NCI-H2081 treated with DMSO at 0.1 percent for 48 hours (cell line): ENCODE results near the gene HOXC6.

ENCODE experiments used
- DNase-seq: peaks from one replicate; lab custom pipeline; 2025; lab: John Stamatoyannopoulos, UW

HOXC6 gene

GRCh38 chr12:54028314-54029201 lies at the start of gene HOXC6:
Gene HOXC6 (plus strand): TSS chr12:54028440. CDS start chr12:54028522, 82 bp downstream.
- no peak for DNase-seq

DNA sequence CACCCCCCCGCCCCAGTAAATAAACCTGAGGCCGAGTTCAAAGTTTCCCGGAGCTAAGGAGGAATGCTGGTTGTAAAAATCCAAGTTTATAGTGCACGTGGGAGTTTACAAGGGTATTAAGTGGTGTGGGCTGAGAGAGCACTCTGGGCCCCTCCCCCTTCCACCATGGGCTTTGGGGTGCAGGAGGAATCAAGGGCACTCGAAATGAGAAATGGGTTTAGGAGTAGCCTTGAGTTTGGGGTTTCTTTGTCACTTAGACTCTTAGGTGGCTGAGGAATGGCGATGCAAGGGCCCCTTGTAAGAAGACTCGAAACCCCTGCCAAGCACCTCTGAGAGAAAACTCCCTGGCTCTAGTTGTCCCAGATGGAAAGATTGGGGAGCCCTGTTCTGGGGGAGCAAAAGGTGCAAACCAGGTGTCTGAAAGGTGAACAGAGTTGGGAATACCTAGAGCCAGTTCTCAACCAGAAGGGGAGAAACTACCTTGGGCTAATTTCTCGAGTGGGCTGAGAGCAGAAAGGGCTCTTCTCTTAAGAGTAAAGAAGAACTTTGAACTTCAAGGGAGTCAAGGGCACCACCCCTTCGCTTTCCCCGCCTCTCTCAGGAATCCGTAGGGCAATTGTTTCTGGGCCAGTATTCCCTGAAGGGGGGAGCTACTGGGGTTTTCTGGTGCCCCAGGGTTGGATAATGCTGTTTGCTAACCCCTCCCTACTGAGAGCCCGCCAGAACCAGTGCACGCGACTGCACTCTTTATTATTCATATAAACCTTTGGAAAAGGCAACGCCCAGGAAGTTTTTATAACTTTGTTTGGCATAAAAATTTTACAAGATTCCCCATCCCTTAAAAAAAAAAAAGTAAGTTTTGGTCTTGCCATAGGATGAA lies 49.5 kb upstream of the HOXC6 start:
- DNase-seq: no peak

GRCh38 chr12:53980104-53980801 lies 48.0 kb upstream of the HOXC6 start:
- no peak for DNase-seq

- DNase-seq: no peak
These were observed 47.3 kb upstream of the HOXC6 start for GRCh38 chr12:53980802-53981496.

DNA sequence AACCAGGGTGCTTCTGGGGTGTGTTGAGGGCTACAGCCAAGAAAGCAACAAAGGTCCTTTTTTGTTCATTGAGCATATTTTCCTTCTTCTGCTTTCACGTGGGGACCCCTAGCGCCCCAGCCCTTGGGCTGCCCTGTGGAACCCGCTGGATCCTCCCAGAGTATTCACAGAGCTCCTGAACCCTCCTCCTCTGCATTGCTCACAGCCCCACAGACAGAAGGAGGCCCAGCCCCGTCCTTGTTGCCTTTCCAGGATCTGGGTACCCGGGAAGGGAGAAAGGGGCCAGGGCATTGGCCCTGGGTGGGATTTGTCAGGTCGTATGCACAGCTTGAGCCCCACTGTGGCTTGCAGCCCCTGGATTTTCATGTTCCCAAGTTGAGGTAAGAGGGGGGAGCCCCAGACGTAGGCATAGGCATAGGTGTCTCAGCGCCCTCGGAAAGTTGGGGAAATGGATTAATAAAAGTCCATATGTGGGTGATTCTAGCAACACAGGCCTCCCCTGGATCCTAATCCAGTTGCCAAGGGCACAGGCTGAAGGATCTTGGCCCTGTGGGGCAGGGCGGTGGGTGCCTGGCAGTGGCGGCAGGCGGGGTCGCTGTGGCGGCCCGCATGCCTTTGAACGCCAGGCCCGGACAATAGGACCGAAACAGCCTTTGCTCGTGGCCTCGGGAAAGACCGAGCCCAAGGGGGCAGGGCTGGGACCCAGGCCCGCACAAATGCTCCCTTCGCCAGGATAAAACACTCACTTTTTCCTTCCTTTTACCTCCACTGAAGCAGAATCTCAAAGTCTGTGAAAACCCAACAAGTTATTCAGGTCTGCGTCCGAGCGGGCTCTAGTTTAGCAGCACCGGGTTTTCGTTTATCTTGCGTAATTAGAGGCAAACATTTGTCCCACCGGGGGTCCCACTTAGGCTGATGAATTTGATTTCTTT lies 46.3 kb upstream of the HOXC6 start:
- no peak for DNase-seq

- DNase-seq: no peak
These were observed 45.3 kb upstream of the HOXC6 start for GRCh38 chr12:53982648-53983567.

- DNase-seq: no peak
These were observed 44.7 kb upstream of the HOXC6 start for GRCh38 chr12:53983568-53983949.

DNA sequence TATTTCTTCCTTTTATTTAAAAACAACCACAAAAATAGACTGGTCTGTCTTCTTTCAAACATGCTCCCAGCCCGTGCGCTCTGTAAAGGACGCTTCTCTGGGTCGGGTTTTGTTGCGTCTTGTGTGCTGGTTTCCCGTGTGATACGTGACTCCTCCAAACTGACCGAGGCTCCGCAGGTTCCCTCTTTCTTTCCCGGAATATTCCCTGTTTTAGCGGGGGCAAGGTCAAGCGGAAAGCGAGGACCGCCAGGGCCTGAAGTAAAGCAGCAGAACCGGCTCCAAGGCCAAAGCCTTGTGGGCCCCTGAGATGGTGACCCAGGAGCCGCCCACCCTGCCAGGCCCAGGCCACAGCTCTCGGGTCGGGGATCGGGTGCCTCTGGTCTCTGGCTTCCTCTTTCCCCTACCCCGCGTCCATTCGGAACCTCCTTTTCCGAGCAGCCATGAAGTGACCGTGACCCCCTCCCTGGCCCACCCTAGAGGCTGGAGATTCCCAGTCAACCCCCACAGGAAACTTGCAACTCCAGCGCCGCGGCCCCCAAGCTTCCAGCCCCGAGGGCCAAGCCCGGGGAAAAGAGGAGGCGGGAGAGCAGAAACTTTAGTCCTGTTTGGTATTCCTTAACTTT lies 44.2 kb upstream of the HOXC6 start:
- no peak for DNase-seq

GRCh38 chr12:53984901-53985691 lies 43.1 kb upstream of the HOXC6 start, which contains the start of gene HOXC10:
Gene HOXC10 (plus strand): TSS chr12:53985146. CDS start chr12:53985260, 114 bp downstream.
- peak; percentile 54 for DNase-seq

- no peak for DNase-seq
These were observed 42.6 kb upstream of the HOXC6 start for GRCh38 chr12:53985692-53985993.

DNA sequence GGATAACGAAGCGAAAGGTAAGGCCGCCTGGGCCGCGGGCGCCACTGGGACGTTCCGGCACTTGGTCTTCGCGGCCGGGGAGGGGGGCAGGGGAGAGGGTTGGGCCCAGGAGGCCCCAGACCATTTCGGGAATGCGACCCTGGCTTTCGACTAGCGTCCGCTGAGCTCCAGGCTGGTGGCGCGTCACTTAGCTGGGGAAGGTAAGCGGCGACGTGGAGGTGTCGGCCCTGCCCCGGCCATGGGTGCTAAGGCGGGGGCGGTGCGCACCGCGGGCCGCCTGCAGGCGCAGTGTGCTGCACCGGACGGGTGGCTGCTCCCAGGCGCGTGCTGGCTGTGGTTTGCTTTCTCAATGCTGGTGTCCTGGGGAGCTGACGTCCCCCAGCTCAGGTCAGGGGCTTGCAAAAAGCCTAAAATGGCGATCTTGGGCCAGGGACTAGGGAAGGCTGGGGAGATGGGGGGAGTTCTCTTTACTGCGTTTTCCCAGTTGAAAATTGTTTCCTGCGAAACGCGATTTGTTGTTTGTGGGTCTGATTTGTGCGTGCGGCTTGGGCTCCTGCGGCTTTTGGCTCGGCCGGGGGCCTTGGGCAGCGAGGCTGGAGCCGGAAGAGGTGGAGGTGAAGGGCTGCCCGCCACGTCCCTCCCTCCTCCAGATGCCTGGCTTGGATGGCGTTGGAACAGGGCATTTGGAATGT lies 42.1 kb upstream of the HOXC6 start:
- DNase-seq: no peak

DNA sequence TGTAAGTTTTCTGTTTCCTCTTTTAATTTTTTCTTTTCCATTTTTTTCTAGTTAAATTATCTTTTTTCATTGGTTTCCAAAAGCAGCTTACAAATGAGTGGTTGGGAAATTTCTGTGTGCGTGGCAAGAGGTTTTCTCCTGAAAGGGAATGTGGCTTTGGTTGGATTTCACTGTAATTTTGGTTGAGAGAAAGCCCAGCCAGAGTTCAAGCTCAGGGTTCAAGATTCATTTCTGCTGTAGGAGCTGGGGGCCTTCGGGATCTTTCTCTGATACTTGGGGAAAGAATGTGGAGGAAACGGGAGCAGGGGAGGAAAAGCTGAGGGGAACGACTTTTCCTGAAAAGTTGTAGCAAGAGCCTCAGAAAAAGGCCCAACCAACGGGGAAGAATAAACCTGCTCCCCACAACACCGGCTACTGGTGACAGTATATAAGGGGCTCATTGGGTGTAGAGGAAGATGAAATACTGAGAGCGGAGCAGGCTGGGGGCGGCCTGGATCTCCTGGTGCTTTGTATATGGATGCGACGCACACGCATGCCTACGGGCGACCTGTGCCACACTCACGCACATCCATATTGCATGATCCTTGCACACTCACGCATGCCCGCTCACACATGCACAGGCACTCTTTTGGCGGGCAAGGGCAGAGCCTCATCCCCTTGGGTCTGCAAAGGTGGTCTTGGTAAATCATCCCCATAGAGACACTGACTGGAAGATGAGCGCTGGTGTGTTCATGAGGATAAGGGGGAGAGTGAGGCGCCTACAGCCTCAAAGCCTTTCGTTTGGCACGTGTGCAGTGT lies 41.4 kb upstream of the HOXC6 start:
- no peak for DNase-seq

DNA sequence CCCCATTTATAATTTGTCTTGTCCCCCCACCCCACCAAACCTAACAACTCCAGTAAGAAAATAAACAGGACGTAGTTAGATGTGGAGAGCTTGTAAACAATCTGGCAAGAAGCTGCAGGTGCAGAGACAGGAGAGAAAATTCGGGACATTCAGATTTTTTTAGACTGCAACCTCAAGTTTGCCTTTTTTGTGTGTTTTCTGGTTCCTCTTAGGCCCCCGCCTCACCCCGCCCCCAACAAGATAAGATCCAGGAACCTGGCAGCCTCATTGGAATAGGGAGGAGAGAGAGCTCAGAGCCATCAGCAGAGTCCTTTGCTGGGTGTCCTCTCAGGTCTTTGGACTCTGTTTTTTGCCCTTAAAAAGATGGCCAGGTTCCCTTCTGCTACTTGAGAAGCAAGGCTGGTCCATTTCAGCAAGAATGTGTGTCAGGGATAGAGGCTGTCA lies 40.4 kb upstream of the HOXC6 start:
- no peak for DNase-seq

DNA sequence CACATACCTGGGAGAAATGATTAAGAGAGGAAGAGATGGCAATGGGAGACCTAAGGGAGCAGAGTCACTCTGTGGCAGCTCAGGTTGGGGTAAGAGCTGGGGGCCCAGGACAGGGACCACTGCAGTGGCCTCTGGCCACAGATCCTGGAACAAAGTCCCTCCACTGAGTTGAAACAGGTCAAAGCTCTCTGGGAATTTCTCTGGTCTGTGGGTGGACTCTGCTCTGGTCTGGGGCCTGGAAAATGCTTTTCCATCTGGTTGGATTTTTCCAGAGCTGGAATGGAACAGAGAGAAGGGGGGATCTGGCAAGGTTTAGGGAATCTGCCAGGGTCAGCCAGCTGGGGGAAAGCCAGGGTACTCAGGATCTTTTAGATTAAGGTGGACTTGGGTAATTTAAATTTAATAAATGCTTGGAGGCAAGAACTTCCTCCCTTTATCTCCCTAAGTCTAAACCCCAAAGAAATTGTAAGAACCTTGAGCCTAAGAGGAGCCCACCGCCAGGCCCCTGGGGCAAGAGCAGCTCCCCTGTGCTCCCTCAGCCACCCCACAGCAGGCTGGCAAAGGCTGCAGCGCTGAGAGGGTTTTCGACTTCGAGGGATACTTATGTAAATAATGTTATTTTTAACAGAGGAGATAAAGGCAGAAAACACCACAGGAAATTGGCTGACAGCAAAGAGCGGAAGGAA lies 39.6 kb upstream of the HOXC6 start:
- DNase-seq: no peak

- DNase-seq: no peak
These were observed 38.8 kb upstream of the HOXC6 start for GRCh38 chr12:53989227-53990113.
